Neural crest cell (in vitro differentiated cells): ENCODE results near the gene SORCS3. TPM values are rescaled to one million over a fixed set of nuclear protein-coding genes. Genes with fewer than 3 reads are reported as not detected.

Experiments
- DNase-seq: peaks from one replicate; pipeline ENCODE4 v3.0.0; 2021; ENCODE audit warnings: low read depth, mixed read lengths, low spot score
- H3K27ac Mint-ChIP-seq: one replicate; pipeline ENCODE4 v1.8.0; 2021; ENCODE audit warnings: mild to moderate bottlenecking, mixed read lengths; ENCODE audit not compliant: unreplicated experiment
- H3K27me3 Mint-ChIP-seq: 2 replicates; pipeline ENCODE4 v1.8.0; 2021; ENCODE audit warnings: low read depth, mild to moderate bottlenecking, mixed read lengths
- H3K36me3 Mint-ChIP-seq: 2 replicates; pipeline ENCODE4 v1.8.0; 2021; ENCODE audit warnings: low read depth, mild to moderate bottlenecking, mixed read lengths
- H3K4me1 Mint-ChIP-seq: 2 replicates; pipeline ENCODE4 v1.8.0; 2021; ENCODE audit warnings: mixed read lengths
- H3K4me3 Mint-ChIP-seq: one replicate; pipeline ENCODE4 v1.8.0; 2021; ENCODE audit warnings: mild to moderate bottlenecking, mixed read lengths
- H3K9me3 Mint-ChIP-seq: 2 replicates; pipeline ENCODE4 v1.8.0; 2021; ENCODE audit warnings: mixed read lengths
- CTCF ChIP-seq: fragments of 200-600 bp; sonication (generic); conservative IDR thresholded peaks from 2 replicates; pipeline ENCODE4 v1.5.0; 2021; ENCODE audit warnings: antibody characterized with exemption, mild to moderate bottlenecking
- total RNA-seq: library from RNA; stranded (reverse); gene quantifications from 2 replicates; pipeline ENCODE4 v1.2.1, GENCODE V29; 2021

The SORCS3 gene
- total RNA-seq, 1 donor from 2014 or later = 3.3 TPM

DNA sequence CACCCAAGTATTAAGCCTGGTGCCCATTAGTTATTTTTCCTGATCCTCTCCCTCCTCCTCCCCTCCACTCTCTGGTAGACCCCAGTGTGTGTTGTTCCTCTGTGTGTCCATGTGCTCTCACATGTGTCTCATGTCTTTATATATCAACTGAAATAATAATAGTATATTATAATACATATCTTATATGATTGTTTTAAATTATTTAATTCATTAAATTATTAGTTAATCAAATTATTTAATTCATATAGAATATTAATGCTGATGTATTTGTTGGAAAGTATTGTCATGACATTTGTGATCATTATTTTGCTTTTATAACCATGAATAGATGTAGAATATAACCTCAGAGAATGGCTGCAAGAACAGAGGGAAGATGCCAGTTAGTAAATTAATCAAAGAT is 647.5 kb downstream of the SORCS3 start:
- no peaks in the 10 kb centered on the region for H3K4me1 Mint-ChIP-seq
- H3K27ac Mint-ChIP-seq = no peak overlapping the region
- no peak for DNase-seq
- no peaks in the 10 kb centered on the region for H3K9me3 Mint-ChIP-seq
- TF ChIP-seq CTCF = no peak
- no peaks in the 10 kb centered on the region for H3K36me3 Mint-ChIP-seq
- H3K4me3 Mint-ChIP-seq = no peak overlapping the region
- no peaks in the 10 kb centered on the region for H3K27me3 Mint-ChIP-seq

DNA sequence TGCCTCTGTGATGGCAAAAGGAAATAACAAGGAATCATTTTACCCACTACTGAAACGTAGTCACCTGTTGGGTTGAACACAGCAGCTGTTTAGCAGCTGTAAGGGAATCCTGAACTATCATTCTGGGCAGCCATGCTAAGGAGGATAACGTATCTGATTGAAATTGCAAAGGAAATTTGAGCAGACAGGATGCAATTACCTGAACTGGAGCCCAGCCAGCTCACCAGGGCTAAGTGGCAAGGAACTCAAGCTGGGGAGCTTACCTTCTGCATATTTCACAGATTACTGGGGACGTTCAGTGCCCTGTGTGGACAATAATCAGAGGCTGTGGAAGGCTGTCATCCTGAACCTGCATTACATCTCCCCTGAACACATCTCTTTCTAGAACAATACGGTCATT is 650.5 kb downstream of the SORCS3 start:
- Mint-ChIP-seq H3K36me3 (no peaks in the 10 kb centered on the region), H3K4me3 (no peak overlapping the region), H3K9me3 (no peaks in the 10 kb centered on the region), H3K27ac (no peak overlapping the region), H3K27me3 (no peaks in the 10 kb centered on the region), H3K4me1 (no peaks in the 10 kb centered on the region)
- no peak for TF ChIP-seq CTCF
- DNase-seq = no peak

DNA sequence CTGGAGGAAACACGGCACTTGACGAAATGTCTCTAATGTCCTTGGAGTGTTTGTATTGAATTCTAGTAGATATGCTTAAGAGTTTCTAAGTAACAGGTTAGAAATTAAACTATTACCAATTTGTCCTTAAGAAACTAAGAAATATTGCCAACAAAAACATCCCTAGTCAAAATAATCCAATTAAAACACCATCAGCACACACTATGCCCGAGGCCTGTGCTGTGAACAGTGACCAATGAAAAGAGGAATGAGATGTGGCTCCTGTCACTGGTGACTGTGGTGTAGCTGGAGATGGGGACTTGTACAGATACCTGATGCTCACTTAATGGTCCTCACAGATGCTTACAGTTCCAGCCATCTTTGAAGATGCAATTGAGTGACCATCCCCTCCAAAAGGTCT is 651.1 kb downstream of the SORCS3 start:
- no peak for TF ChIP-seq CTCF
- Mint-ChIP-seq H3K9me3 (no peaks in the 10 kb centered on the region), H3K4me1 (no peaks in the 10 kb centered on the region), H3K36me3 (no peaks in the 10 kb centered on the region), H3K27me3 (no peaks in the 10 kb centered on the region), H3K4me3 (no peak overlapping the region), H3K27ac (no peak overlapping the region)
- DNase-seq = no peak
